ENCODE results near the gene RPRD1B.

The RPRD1B gene

DNA sequence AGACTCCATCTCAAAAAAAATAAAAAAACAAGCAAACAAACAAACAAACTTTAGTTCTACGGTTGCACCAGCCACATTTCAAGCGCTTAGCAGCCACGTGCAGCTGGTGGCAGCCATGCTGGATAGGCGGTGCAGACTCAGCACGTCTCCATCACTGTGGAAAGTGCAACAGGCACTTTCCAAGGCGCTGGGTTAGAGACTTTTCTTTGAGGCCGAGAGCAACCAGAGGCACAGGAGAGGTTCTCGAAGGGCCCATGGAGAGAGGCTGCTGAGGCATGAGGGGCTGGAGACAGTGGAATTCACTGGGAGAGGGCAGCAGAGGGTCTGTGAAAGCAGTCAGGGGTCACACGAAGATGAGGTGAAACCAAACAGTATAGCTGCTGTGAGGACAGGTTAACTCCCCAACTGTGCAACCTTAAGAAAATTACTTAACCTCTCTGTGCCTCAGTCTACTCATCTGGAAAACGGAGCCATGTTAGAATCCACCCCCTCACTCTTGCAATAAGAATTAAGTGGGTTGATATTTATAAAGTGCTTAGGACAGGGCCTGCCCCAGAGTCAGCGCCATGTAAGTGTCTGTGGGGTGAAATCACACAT lies 104.0 kb downstream of the RPRD1B start:
- Histone ChIP-seq H3K9ac (no peak overlapping the region), H3K4me1 (peaks cover 21% of the 10 kb centered on the region), H3K27ac (no peak overlapping the region), H3K36me3 (ENCODE audit: control insufficient read depth, insufficient read depth, low read length) (no peaks in the 10 kb centered on the region), H3K9me3 (ENCODE audit: control insufficient read depth, low read length) (no peaks in the 10 kb centered on the region), H3K79me2 (no peaks in the 10 kb centered on the region), H3K27me3 (ENCODE audit: control insufficient read depth, insufficient read depth, low read length) (no peaks in the 10 kb centered on the region), H2AFZ (no peak overlapping the region), H3K4me2 (ENCODE audit: low read length) (no peak overlapping the region), H3K4me3 (ENCODE audit: low read depth, low read length) (no peak overlapping the region)
- TF ChIP-seq, protein P1, sequence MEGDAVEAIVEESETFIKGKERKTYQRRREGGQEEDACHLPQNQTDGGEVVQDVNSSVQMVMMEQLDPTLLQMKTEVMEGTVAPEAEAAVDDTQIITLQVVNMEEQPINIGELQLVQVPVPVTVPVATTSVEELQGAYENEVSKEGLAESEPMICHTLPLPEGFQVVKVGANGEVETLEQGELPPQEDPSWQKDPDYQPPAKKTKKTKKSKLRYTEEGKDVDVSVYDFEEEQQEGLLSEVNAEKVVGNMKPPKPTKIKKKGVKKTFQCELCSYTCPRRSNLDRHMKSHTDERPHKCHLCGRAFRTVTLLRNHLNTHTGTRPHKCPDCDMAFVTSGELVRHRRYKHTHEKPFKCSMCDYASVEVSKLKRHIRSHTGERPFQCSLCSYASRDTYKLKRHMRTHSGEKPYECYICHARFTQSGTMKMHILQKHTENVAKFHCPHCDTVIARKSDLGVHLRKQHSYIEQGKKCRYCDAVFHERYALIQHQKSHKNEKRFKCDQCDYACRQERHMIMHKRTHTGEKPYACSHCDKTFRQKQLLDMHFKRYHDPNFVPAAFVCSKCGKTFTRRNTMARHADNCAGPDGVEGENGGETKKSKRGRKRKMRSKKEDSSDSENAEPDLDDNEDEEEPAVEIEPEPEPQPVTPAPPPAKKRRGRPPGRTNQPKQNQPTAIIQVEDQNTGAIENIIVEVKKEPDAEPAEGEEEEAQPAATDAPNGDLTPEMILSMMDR (IDR thresholded peaks at IDR 0.05), result no peak

DNA sequence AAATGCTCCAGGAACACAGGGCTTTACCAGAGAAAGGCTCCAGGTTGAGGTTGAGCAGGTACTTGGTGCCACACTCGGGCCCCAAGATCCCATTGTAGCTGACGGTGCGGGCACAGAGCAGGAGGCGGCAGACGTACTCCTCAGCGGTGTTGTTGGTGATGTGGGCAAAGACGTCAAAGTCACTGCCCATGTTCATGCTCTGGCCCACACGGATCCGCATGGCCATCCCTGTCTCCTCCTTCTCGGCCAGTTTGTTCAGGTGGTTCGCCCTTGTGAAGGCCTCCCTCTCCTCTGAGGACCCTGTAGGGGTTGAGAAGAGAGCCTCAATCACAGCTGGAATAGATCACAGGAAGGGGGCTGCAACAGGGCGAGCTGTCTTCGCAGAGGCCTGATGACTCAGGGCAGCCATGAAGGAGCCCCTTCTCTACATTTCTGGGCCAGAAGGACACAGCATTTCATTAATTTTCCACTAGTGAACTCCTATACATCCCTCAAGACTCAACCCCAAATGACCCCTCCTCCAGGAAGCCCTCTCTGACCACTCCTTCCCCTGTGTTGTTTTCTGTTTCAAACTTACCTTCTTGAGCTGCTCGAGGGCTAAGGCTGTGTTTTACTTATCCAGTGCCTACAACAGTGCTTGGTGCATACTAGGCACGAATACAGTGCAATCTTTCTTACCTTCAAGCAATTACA lies 104.7 kb downstream of the RPRD1B start:
- no peak overlapping the region for H3K9ac ChIP-seq
- peaks cover 23% of the 10 kb centered on the region for H3K4me1 ChIP-seq
- no peaks in the 10 kb centered on the region for H3K36me3 ChIP-seq (ENCODE audit: control insufficient read depth, insufficient read depth, low read length)
- no peaks in the 10 kb centered on the region for H3K79me2 ChIP-seq
- H3K4me3 ChIP-seq (ENCODE audit: low read depth, low read length), result no peak overlapping the region
- H3K4me2 ChIP-seq (ENCODE audit: low read length), result no peak overlapping the region
- TF ChIP-seq, protein P1 (IDR thresholded peaks at IDR 0.05), result no peak
- H3K27me3 ChIP-seq (ENCODE audit: control insufficient read depth, insufficient read depth, low read length), result no peaks in the 10 kb centered on the region
- no peak overlapping the region for H2AFZ ChIP-seq
- H3K9me3 ChIP-seq (ENCODE audit: control insufficient read depth, low read length), result no peaks in the 10 kb centered on the region
- no peak overlapping the region for H3K27ac ChIP-seq

DNA sequence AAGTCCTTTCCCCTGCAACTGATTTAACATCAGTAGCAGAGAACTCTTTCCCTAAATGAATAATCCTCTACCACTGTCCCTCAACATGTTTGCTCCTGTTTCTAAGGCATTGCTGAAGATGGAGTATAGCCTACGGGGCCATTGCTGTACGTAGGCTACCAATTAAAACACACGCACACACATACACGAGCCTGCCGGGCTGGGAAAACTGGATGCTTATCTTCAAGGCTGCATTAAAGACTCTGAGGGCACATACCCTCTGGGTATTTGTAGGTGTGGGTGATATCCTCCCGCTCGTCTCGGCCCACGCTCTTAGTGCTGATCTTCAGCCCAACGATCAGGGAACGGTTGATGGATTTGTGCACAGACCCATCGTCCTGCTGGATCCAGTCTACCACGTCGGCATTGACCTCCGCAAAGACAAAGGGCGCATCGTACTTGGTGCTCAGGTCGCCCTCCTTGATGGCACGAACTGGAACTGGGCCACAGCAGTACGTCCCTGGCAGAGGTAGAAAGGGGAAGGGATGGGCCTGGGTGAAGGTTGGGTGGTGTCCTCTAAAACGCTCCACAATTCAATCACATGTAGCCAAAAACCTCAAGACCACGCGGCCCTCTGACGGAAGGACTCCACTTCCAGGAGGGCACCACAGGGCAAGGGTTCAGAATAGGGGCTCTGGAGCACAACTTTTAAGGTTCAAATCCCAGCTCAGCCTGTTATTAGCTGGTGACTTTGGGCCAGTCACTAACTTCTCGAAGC lies 105.8 kb downstream of the RPRD1B start:
- H3K9me3 ChIP-seq (ENCODE audit: control insufficient read depth, low read length), result no peaks in the 10 kb centered on the region
- TF ChIP-seq, protein P1 (IDR thresholded peaks at IDR 0.05), result no peak
- H3K4me3 ChIP-seq (ENCODE audit: low read depth, low read length), result no peak overlapping the region
- H3K79me2 ChIP-seq, result no peaks in the 10 kb centered on the region
- no peak overlapping the region for H3K9ac ChIP-seq
- no peaks in the 10 kb centered on the region for H3K36me3 ChIP-seq (ENCODE audit: control insufficient read depth, insufficient read depth, low read length)
- no peaks in the 10 kb centered on the region for H3K27me3 ChIP-seq (ENCODE audit: control insufficient read depth, insufficient read depth, low read length)
- no peak overlapping the region for H3K27ac ChIP-seq
- H3K4me1 ChIP-seq, result peaks cover 24% of the 10 kb centered on the region
- H3K4me2 ChIP-seq (ENCODE audit: low read length), result no peak overlapping the region
- no peak overlapping the region for H2AFZ ChIP-seq

DNA sequence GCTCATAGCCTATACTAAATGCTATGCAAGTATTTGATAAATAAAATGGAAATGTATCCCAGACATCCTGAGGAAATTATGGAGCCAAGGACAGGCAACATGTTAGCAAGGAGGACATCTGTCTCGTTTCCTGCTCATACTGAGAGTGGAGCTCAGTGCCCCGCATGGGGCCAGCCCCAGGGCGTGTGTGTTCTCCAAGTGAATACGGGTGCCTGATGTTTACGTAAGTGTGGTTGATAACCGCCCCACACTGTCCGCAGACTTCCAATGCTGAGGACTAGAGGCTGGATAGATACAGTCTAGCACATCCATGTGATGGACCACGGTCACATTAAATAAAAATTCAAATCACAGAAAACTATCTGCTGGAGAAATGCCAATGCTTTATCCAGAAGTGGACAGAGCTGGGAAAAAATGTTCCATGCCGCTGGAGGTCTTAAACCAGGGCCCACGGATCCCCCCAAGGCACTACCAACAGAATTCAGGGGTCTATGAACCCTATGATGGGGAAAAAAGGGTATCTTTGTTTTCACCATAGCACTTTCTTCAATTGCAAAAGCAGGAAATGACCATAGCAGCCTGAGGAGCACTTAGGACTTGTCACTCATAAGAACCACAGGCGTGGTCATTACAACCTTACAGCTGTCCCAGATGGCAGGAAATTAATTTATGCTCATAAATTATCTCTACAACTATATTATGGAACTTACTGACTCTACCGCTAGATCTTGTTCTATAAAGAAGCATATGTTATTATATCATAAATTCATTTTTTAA lies 106.6 kb downstream of the RPRD1B start:
- Histone ChIP-seq H3K9ac (no peak overlapping the region), H3K9me3 (ENCODE audit: control insufficient read depth, low read length) (no peaks in the 10 kb centered on the region), H3K27ac (no peak overlapping the region), H3K4me3 (ENCODE audit: low read depth, low read length) (no peak overlapping the region), H3K36me3 (ENCODE audit: control insufficient read depth, insufficient read depth, low read length) (no peaks in the 10 kb centered on the region), H3K79me2 (no peaks in the 10 kb centered on the region), H2AFZ (no peak overlapping the region), H3K4me2 (ENCODE audit: low read length) (no peak overlapping the region), H3K27me3 (ENCODE audit: control insufficient read depth, insufficient read depth, low read length) (no peaks in the 10 kb centered on the region), H3K4me1 (peaks cover 18% of the 10 kb centered on the region)
- TF ChIP-seq, protein P1 (IDR thresholded peaks at IDR 0.05), result no peak
